K562 treated with DMSO at 1 percent for 24 hours (cell line): ENCODE data around the gene SAMD4B. TPM values are rescaled to one million over a fixed set of nuclear protein-coding genes. Genes with fewer than 3 reads are reported as not detected.

Experiments
- total RNA-seq: library from RNA; unstranded; fragments of 300-600 nt; gene quantifications from 2 replicates; pipeline ENCODE4 v1.2.3, GENCODE V29; 2022; ENCODE audit warnings: low read depth; ENCODE audit not compliant: insufficient read depth

SAMD4B gene, protein sequence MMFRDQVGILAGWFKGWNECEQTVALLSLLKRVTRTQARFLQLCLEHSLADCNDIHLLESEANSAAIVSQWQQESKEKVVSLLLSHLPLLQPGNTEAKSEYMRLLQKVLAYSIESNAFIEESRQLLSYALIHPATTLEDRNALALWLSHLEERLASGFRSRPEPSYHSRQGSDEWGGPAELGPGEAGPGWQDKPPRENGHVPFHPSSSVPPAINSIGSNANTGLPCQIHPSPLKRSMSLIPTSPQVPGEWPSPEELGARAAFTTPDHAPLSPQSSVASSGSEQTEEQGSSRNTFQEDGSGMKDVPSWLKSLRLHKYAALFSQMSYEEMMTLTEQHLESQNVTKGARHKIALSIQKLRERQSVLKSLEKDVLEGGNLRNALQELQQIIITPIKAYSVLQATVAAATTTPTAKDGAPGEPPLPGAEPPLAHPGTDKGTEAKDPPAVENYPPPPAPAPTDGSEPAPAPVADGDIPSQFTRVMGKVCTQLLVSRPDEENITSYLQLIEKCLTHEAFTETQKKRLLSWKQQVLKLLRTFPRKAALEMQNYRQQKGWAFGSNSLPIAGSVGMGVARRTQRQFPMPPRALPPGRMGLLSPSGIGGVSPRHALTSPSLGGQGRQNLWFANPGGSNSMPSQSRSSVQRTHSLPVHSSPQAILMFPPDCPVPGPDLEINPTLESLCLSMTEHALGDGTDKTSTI
- total RNA-seq, result 170 and 208 TPM in 2 replicates

DNA sequence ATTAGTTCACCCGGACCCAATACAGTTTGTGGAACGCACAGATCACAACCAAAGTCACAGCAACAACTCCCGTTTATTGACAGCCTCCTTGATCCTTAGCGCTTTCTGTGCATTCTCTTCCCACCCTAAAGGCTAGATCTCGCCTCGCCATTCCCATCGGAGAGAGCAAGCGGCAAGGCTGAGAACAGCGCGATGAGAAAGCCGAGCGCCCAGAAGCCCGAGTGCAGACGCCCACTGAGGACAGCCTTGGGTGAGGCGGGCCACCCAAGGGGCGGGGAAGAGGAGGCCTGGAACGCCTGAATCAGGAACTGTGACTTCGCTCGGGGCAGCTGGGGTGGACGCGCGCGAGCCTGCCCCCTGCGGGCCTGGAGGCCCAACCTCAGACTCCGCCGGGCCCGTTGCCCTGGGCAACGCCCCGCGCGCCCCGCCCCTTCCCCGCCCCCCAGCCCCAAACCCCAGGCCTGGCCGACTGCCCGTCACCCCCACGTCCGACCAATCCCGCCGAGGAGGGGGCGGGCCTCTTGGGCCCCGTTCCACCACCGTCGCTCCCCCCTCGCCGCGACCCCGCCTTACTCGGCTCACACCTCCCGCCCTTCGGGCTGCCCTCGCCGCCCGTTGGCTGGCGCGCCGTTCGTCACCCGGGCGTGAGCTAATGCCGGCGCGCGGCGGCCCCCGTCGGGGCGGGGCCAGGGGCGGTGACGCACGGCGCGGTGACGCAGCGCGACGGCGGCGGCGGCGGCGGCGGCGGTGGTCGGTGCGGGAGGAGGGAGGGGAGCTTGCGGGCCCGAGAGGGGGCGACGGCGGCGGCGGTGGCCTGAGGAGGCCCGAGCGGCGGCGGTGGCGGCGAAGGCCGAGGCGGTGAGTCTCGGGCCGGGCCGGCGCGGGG lies at the start of gene SAMD4B:
SAMD4B (plus strand) TSS at position 703 of the 886 bp plus-strand sequence. CDS start 14,473 bp downstream, outside the sequence.

DNA sequence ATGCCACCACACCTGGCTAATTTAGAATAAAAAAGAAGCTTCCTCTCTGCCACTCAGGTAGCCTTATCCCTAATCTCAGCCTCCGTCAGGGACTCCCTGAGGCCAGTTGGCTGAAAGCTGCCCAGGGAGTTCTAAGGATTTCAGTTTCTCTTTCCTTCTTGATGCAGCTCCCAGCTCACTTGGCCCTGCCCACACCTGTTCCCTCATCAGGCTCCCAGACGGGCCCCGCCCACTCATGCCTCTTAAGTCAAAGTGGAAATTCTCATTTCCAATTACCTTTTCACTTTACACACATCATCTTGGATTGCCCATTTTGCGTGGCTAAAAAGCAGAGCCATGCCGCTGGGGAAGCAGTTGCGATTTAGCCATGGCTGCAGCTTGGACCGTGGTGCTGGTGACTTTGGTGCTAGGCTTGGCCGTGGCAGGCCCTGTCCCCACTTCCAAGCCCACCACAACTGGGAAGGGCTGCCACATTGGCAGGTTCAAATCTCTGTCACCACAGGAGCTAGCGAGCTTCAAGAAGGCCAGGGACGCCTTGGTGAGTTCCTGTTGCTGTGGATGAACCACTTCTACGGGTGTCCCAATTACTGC lies 46.1 kb upstream of the SAMD4B start, which contains the start of gene IFNL1:
IFNL1 (plus strand) TSS at position 353 of the 591 bp plus-strand sequence; CDS start at position 368, 15 bp downstream.

DNA sequence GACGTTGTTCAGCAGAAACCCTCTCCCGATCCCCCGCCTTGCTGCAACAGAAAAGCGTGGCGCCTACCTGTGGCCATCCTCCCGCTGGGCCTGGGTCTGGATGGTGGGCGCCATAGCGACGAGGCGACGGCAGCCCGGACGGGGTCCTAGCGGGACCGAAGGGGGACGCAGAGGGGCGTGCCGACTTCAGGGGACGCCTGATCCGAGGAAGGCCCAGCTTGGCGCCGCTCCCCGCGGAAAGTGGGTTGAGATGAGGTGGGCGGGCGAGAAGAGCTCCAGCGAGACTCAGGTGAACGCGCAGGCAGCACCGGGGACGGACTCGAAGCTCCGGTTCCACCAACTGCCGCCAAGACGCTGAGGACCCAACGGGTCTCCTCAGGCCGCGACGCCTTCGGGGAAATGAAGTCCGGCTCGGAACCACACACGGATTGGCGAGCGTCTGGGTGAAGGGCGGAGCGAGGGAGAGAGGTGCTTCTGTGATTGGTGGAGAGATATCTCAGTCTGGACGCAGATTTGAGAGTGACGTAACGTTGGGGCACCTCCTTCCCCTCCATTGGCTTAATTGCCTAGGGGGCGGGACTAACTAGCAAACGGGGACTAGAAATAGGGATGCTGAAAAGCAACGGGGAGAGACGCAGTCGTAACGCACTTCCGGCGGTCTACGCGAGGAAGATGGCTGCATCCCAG lies 48.7 kb downstream of the SAMD4B start, which contains the start of the genes MED29 and PAF1:
MED29 (plus strand) TSS at position 628 of the 687 bp plus-strand sequence; CDS start at position 673, 45 bp downstream.
PAF1 (minus strand) TSS at position 356 of the 687 bp plus-strand sequence; CDS start at position 114, 242 bp downstream.

DNA sequence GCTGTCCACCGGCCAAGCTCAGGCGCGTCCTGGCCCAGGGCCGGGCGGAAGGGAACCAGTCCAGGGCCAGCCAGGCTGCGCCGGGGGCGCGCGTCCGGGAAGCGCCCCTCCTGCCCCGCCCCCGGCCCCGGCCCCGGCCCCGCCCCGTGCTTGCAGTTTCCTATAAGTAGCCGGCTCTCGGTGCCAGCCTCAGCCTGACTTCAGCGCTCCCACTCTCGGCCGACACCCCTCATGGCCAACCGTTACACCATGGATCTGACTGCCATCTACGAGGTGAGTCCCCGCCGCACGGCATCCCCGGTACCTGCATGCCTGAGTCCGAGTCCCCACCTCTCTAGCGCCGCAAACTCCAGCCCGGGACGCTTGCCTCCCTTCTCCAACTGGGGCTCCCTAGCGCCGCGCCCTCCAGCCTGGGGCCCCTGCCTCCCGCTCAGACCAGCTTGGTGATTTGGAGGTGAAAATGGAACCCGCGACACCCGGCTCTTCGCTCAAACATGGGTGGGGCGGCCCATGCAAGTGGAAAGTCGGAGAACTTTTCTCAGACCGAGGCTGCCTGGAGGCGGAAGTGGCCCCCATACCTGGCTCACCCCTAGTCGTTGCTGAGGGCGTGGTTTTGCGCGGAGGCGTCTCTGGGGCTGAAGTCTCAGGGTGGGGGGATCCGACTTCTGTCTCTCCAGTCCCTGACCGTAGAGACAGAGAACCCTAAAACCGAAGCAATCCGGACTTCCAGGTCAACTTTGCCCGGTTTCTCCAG lies 64.6 kb downstream of the SAMD4B start, which contains the start of gene ZFP36:
ZFP36 (plus strand) TSS at position 192 of the 754 bp plus-strand sequence; CDS start at position 250, 58 bp downstream.

DNA sequence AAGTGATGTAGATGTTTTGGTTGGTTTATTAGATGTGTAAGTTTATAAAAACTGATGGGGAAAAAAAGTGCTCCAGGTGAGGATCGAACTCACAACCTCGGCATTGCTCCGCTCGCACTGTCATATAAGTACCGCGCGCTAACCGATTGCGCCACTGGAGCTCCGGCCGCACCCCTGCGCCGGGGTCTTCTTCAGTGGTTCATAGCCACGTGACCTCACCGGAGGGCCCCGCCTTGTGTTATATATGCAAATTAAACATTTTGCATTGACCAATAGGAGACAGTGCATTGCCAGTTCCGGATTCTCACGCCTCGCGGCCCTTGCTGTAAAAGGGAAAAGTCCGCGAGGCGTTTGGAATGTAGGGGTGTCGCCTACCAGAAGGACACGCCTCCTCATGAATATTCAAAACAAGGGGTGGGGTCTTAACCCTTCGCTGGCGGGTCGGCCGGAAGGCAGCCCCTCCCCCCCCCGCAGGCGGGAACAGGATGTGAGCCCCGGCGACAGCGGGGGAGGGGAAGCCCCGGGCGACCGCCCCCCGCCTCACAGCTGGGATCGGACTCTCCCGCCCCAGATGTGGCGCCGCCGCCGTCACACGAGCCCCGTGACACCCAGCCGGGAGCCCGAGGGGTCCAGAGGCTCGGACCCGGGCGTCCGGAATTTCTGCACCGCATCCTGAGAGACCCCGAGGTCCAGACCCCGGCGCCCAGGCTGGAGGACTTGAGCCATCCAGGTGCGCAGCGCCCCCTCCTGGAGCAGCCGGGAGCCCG lies 70.1 kb downstream of the SAMD4B start, which contains the start of gene PLEKHG2:
PLEKHG2 (plus strand) TSS at position 570 of the 767 bp plus-strand sequence. CDS start 1,418 bp downstream, outside the sequence.

Other genes with a start within 250 kb of the SAMD4B start
- 48.0 and 51.2 TPM in 2 replicates for gene PAK4, start 216.6 kb upstream of the SAMD4B start, total RNA-seq
- gene NCCRP1, start 145.5 kb upstream of the SAMD4B start, total RNA-seq, result not detected in 2 replicates
- not detected in 2 replicates for gene SYCN, start 138.2 kb upstream of the SAMD4B start, total RNA-seq
- not detected in 2 replicates for gene IFNL3, start 97.4 kb upstream of the SAMD4B start, total RNA-seq
- not detected in 2 replicates for gene IFNL4, start 93.6 kb upstream of the SAMD4B start, total RNA-seq
- not detected in 2 replicates for gene IFNL2, start 74.0 kb upstream of the SAMD4B start, total RNA-seq
- gene IFNL1, start 46.0 kb upstream of the SAMD4B start, total RNA-seq, result not detected in 2 replicates
- gene LRFN1, start 21.6 kb upstream of the SAMD4B start, total RNA-seq, result 10.9 TPM in 2 replicates
- 81.4 and 85.9 TPM in 2 replicates for gene GMFG, start 6.4 kb upstream of the SAMD4B start, total RNA-seq
- 50.1 and 61.0 TPM in 2 replicates for gene PAF1, start 48.7 kb downstream of the SAMD4B start, total RNA-seq
- 36.0 and 37.6 TPM in 2 replicates for gene MED29, start 49.0 kb downstream of the SAMD4B start, total RNA-seq
- gene ZFP36, start 64.4 kb downstream of the SAMD4B start, total RNA-seq, result 27.8 and 28.8 TPM in 2 replicates
- gene PLEKHG2, start 70.2 kb downstream of the SAMD4B start, total RNA-seq, result 10.1 and 12.5 TPM in 2 replicates
- 10,023 and 10,404 TPM in 2 replicates for gene RPS16, start 93.5 kb downstream of the SAMD4B start, total RNA-seq
- 124 and 137 TPM in 2 replicates for gene SUPT5H, start 103.2 kb downstream of the SAMD4B start, total RNA-seq
- 110 and 117 TPM in 2 replicates for gene TIMM50, start 138.4 kb downstream of the SAMD4B start, total RNA-seq
- 1.6 and 1.7 TPM in 2 replicates for gene DLL3, start 156.5 kb downstream of the SAMD4B start, total RNA-seq
- not detected in 2 replicates for gene SELENOV, start 172.7 kb downstream of the SAMD4B start, total RNA-seq
- 8.8 and 9.2 TPM in 2 replicates for gene EID2B, start 190.4 kb downstream of the SAMD4B start, total RNA-seq
- gene EID2, start 197.7 kb downstream of the SAMD4B start, total RNA-seq, result 31.7 and 34.8 TPM in 2 replicates